ENCODE measurements around the gene COL4A3. TPM values are rescaled to one million over a fixed set of nuclear protein-coding genes. Genes with fewer than 3 reads are reported as not detected.

The COL4A3 gene
- total RNA-seq, 4 donors from 2014 or later, result under 0.01 to 67.7 (median 10.2) TPM

DNA sequence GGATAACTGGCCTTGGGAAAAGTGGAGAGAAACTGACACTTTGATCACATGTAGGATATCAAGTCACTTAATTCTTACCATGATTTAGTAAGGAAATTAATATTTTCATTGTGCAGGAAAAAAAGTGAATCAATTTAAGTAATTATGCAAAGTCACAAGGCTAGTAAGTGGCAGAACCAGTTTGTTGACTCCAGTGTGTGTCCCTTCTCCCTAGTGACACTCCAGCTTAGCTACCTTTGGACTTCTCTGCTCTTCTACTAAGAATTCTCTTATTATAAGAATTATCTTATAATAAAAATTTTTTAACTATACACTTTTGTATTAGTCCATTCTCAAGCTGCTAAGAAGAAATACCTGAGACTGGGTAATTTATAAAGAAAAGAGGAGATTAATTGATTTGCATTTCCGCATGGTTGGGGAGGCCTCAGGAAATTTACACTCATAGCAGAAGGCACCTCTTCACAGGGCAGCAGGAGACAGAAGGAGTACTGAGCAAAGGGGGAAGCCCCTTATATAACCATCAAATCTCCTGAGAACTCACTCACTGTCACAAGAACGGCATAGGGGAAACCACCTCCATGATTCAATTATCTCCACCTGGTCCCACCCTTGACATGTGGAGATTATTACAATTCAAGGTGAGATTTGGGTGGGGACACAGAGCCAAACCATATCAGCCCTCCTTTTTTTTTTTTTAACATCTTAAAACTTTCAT lies 14.0 kb upstream of the COL4A3 start:
- no peaks in the 10 kb centered on the region for H3K9me3 ChIP-seq
- no peaks in the 10 kb centered on the region for H3K27me3 ChIP-seq
- TF ChIP-seq POLR2A (IDR thresholded peaks at IDR 0.05), result no peak
- TF ChIP-seq, protein P1, sequence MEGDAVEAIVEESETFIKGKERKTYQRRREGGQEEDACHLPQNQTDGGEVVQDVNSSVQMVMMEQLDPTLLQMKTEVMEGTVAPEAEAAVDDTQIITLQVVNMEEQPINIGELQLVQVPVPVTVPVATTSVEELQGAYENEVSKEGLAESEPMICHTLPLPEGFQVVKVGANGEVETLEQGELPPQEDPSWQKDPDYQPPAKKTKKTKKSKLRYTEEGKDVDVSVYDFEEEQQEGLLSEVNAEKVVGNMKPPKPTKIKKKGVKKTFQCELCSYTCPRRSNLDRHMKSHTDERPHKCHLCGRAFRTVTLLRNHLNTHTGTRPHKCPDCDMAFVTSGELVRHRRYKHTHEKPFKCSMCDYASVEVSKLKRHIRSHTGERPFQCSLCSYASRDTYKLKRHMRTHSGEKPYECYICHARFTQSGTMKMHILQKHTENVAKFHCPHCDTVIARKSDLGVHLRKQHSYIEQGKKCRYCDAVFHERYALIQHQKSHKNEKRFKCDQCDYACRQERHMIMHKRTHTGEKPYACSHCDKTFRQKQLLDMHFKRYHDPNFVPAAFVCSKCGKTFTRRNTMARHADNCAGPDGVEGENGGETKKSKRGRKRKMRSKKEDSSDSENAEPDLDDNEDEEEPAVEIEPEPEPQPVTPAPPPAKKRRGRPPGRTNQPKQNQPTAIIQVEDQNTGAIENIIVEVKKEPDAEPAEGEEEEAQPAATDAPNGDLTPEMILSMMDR (IDR thresholded peaks at IDR 0.05), result no peak
- H3K27ac ChIP-seq, result no peak overlapping the region
- DNase-seq, result no peak
- no peaks in the 10 kb centered on the region for H3K36me3 ChIP-seq
- H3K4me3 ChIP-seq, result no peak overlapping the region
- H3K4me1 ChIP-seq, result peaks cover 0 to 5% (median 0%) of the 10 kb centered on the region in 4 donors

DNA sequence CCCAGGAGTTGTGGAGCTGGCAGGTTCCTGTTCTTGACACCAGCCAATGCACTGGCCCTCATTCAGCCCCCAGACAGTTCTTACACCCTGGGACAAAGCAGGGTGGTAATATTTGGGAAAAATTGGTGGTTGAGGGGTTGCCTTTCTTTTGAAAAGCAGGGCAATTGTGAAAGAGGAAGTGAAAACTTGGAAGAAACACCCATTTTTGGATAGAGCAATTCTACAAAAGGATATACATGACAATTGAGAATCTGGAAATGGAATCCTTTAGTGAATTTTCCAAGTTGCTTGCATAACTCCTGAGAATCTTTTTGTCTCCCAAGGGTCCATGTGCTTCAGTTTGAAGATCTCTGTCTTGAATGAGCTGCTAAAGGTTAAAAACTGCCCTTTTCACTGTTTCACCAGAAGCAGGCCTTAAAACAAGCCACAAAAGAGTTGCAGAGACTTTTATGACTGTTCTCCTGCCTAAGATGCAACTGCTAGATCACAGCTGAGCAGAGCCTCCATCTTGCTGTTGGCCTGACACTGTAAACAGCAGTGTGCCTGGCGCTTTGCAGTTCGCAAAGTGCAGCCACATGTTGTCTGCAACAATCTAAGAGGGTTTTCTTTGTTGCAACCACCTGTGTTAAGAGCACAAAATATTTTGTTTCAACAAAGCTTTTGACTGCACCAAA lies 12.2 kb upstream of the COL4A3 start:
- Histone ChIP-seq H3K27ac (no peak overlapping the region), H3K9me3 (no peaks in the 10 kb centered on the region)

DNA sequence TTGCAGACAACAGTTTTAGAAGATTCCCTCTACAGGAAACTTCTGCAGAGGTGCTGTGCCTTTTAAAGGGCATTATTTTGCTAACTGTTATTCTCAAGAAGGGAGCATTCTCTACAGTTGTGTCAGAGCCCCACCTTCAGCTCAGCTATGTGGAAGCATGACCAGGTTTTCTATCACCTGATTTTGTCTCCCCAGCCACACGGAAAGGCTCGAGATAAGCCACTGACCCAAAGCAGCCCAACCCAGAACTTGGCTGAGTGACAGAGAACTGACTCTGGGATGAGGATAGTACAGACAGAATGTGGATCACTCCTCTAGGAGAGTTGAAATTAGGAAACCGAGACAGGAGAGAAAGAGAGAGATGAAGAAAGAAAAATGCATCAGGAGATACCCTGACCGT lies 11.1 kb upstream of the COL4A3 start:
- Histone ChIP-seq H3K36me3 (no peaks in the 10 kb centered on the region), H3K9me3 (no peaks in the 10 kb centered on the region), H3K4me3 (no peak overlapping the region), H3K27me3 (no peaks in the 10 kb centered on the region), H3K27ac (no peak overlapping the region), H3K4me1 (peaks cover 0 to 5% (median 0%) of the 10 kb centered on the region in 4 donors)
- no peak for DNase-seq
- TF ChIP-seq POLR2A (IDR thresholded peaks at IDR 0.05), result no peak
- TF ChIP-seq, protein P1 (IDR thresholded peaks at IDR 0.05), result no peak

More for the DNA sequence above, 12.2 kb upstream of the COL4A3 start:
- H3K4me3 ChIP-seq, result no peak overlapping the region
- TF ChIP-seq, protein P1 (IDR thresholded peaks at IDR 0.05), result no peak
- TF ChIP-seq POLR2A (IDR thresholded peaks at IDR 0.05), result no peak
- peaks cover 0 to 5% (median 0%) of the 10 kb centered on the region in 4 donors for H3K4me1 ChIP-seq
- H3K36me3 ChIP-seq, result no peaks in the 10 kb centered on the region
- no peaks in the 10 kb centered on the region for H3K27me3 ChIP-seq
- DNase-seq, result no peak

DNA sequence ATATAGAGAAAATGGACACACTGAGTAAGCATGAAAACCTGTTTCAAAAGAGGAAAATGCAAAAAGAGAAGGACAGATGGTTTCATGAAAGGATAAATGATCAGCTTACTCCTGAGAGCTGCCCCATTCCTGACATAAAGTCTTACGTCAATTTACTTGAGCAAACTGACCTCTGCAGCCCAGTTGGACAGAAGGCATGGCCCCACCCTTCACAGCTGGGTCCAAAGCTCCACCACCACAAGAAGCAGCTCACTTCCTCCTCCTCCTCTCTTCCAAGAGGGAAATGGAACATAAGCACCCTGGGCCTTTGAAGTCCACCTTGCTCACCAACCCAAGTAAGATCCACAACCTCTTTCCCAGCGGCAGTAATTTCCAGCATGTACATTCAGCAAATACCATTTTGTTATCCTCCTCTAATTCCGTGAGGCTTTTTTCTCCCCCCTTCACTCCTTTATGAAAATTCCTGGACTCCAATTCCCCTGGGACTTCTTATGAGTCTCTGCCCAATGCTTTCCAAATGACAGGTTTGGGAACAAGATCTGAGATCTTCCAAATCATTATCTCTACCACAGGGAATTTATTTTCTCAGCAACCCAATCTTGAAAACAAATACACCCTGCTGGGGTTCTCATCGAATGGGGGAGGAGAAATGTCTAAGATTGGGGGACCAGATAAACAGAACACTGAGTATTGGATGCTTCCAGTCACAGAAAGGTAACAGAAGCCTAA lies 10.5 kb upstream of the COL4A3 start:
- Histone ChIP-seq H3K4me1 (peaks cover 0 to 5% (median 0%) of the 10 kb centered on the region in 4 donors), H3K4me3 (no peak overlapping the region), H3K27ac (no peak overlapping the region), H3K9me3 (no peaks in the 10 kb centered on the region), H3K27me3 (no peaks in the 10 kb centered on the region), H3K36me3 (no peaks in the 10 kb centered on the region)
- no peak for TF ChIP-seq POLR2A (IDR thresholded peaks at IDR 0.05)
- TF ChIP-seq, protein P1 (IDR thresholded peaks at IDR 0.05), result no peak
- no peak for DNase-seq

DNA sequence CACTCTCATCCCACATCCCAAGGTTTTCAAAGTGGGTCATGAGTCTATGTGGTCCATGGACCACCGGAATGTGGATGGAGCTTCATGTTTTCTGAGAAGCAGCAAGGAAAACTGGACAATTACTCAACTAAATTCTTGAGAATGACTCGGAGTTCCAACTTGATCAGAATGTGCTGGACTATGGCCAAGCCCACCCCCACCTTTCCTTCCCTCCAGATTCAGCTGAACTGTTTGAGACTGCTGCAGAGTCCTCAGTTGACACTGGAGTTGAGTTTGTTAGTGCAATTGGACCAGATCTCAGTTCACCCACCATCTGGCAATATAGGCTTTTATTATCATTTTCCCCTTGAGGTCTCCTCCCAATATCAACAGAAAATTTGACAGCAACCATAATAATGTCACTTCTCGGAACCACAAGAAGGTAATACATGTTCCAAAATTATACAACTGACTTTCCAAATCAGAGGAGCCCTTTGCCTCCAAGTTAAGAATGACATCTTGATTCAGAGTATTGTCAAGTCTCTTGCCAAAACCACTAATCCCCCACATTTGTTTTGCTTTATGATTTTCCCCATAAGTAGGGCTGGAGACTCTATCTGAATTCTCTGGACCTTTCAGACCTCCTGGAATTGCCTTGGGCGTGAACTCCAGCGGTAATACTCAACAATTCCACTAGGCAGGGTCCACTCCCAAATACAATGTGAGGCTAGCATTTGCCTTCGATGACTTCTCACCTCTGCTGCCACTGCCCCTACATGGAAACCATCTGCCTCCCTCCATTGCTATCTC lies 9.2 kb upstream of the COL4A3 start:
- Histone ChIP-seq H3K9me3 (no peaks in the 10 kb centered on the region), H3K27ac (no peak overlapping the region), H3K36me3 (no peaks in the 10 kb centered on the region), H3K4me1 (peaks cover 0 to 5% (median 0%) of the 10 kb centered on the region in 4 donors), H3K27me3 (no peaks in the 10 kb centered on the region), H3K4me3 (no peak overlapping the region)
- TF ChIP-seq POLR2A (IDR thresholded peaks at IDR 0.05), result no peak
- TF ChIP-seq, protein P1 (IDR thresholded peaks at IDR 0.05), result no peak
- DNase-seq, result no peak

Data from Peyer's patch (tissue), 4 donors.